Mucosa of rectum (tissue), 2 donors: ENCODE results near the gene FAM98B.
"Not testable (repeated sequence)": the region's sequence is repeated elsewhere in the genome, so short reads cannot be mapped to it uniquely, and the experiment has no call there.

Source experiments
- H3K27ac ChIP-seq, 2 donors: one replicate each; pipeline ENCODE4 v1.7.0; 2013; ENCODE audit warnings: inconsistent platforms in 2 of 2, low read depth in 2 of 2, low read length in 2 of 2
- H3K27me3 ChIP-seq, 2 donors: one replicate each; pipeline ENCODE4 v1.7.0; 2013; ENCODE audit warnings: low read length in 2 of 2; ENCODE audit not compliant: control insufficient read depth in 2 of 2, insufficient read depth in 2 of 2
- H3K36me3 ChIP-seq, 2 donors: one replicate each; pipeline ENCODE4 v1.7.0; 2013; ENCODE audit warnings: low read length in 2 of 2; ENCODE audit not compliant: control insufficient read depth in 2 of 2, insufficient read depth in 2 of 2
- H3K4me1 ChIP-seq, 2 donors: one replicate each; pipeline ENCODE4 v1.7.0; 2013; ENCODE audit warnings: low read length in 2 of 2, mild to moderate bottlenecking in 1 of 2; ENCODE audit not compliant: control insufficient read depth in 2 of 2, insufficient read depth in 2 of 2
- H3K4me3 ChIP-seq, 2 donors: one replicate each; pipeline ENCODE4 v1.7.0; 2013; ENCODE audit warnings: low read length in 2 of 2
- H3K9ac ChIP-seq, 2 donors: one replicate each; pipeline ENCODE4 v1.7.0; 2013; ENCODE audit warnings: low read length in 2 of 2, low read depth in 1 of 2, mild to moderate bottlenecking in 1 of 2
- H3K9me3 ChIP-seq, 2 donors: one replicate each; pipeline ENCODE4 v1.7.0; 2013; ENCODE audit warnings: low read length in 2 of 2; ENCODE audit not compliant: control insufficient read depth in 2 of 2
- donor health status: healthy.
- donor health status: Normal muscosa, but diverticular disease.

Gene FAM98B

DNA sequence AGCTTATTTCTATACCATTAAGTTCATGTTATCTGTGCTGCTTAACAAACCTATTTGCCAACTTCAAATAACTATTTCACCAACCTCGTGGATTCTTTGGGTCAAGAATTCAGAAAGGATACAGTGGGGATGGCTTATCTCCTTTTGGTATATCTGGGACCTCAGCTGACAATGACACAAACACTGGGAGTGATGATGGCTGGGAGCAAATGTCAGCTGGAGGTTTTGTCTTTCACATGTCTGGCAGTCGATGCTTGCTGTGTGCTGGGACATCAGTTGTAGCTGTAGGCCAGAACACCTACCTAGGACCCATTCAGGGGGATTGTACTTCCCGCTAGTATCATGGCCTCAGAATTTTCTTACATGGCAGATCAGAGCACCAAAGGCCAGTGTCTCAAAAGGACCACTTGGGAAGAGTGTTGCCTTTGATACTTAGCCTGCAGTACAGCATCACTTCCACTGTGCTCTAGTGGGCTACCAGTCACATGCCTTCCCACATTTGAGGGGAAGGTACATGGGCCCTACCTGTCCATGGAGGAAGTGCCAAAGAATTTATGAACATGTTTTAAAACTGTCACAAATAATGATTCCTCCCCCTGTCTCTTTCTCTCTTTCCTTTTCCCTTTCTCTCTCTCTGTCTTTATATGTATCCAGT lies 23.7 kb upstream of the FAM98B start:
- Histone ChIP-seq H3K9me3 (no peaks in the 10 kb centered on the region), H3K9ac (no peak overlapping the region), H3K27ac (no peak overlapping the region), H3K36me3 (no peaks in the 10 kb centered on the region), H3K4me1 (no peaks in the 10 kb centered on the region), H3K27me3 (no peaks in the 10 kb centered on the region), H3K4me3 (no peak overlapping the region)

- H3K9ac ChIP-seq = no peak overlapping the region
- H3K9me3 ChIP-seq = no peaks in the 10 kb centered on the region
- peaks cover 0 to 6% of the 10 kb centered on the region in 2 donors for H3K4me1 ChIP-seq
- H3K27ac ChIP-seq = no peak overlapping the region
- no peaks in the 10 kb centered on the region for H3K27me3 ChIP-seq
- H3K36me3 ChIP-seq = no peaks in the 10 kb centered on the region
- no peak overlapping the region for H3K4me3 ChIP-seq
Observed at GRCh38 chr15:38436993-38437392, 16.9 kb upstream of the FAM98B start.

DNA sequence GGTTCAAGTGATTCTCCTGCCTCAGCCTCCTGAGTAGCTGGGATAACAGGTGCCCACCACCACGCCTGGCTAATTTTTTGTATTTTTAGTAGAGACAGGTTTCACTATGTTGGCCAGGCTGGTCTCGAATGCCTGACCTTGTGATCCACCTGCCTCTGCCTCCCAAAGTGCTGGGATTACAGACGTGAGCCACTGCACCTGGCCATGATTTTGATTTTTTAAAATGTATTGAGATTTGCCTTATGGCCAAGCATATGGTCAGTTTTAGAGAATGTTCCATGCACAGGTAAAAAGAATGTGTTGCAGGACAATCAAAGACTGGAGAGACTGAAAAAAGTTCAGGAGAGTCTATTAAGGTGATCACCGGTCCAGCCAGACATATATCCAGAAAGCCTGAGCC lies 16.3 kb upstream of the FAM98B start:
- H3K9ac ChIP-seq, H3K9me3 ChIP-seq, H3K36me3 ChIP-seq, H3K27me3 ChIP-seq, H3K27ac ChIP-seq, H3K4me1 ChIP-seq, H3K4me3 ChIP-seq: not testable (repeated sequence)

DNA sequence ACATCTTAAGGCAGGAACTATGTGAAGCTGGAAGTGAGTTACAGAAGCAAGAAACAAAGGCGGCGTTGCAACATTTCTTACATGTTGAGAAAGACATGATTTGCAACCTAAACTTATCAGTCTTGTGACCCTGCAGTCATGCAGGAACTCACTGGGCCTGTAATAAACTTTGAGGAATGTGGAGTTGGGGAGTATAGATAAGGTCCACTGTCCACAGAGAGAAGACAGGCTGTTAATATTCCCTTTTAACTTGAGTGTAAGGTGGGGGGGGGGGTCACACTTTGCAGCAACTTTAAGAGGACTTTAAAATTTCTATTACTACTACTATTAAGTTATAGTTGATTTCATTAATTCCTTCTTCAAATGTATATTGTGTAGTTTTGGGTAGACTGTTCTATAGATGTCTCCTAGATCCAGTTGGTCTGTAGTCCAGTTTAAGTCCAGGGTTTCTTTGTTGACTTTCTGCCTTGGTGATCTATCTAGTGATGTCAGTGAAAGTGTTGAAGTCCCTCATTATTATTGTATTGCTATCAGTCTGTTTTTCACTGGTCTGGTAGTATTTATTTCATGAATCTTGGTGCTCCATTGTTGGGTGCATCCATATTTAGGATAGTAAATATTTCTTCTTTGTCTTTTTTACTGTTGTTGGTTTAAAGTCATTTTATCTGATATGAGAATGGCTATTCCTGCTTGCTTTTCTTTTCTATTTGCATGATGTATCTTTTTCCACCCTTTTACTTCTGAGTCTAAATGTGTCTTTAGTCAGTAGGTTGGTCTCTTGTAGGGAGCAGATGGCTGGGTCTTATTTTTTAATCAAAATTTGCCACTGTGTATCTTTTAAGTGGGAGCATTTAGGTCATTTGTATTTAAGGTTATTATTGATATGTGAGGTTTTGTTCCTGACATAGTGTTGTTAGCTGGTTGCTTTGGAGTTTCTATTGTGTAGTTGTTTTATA lies 15.6 kb upstream of the FAM98B start:
- no peaks in the 10 kb centered on the region for H3K27me3 ChIP-seq
- H3K36me3 ChIP-seq = no peaks in the 10 kb centered on the region
- H3K9me3 ChIP-seq = no peaks in the 10 kb centered on the region
- H3K9ac ChIP-seq = no peak overlapping the region
- peaks cover 0 to 6% of the 10 kb centered on the region in 2 donors for H3K4me1 ChIP-seq
- no peak overlapping the region for H3K4me3 ChIP-seq
- H3K27ac ChIP-seq = no peak overlapping the region

- peaks cover 0 to 6% of the 10 kb centered on the region in 2 donors for H3K4me1 ChIP-seq
- no peaks in the 10 kb centered on the region for H3K27me3 ChIP-seq
- H3K36me3 ChIP-seq = no peaks in the 10 kb centered on the region
- no peaks in the 10 kb centered on the region for H3K9me3 ChIP-seq
- no peak overlapping the region for H3K9ac ChIP-seq
- no peak overlapping the region for H3K27ac ChIP-seq
- H3K4me3 ChIP-seq = no peak overlapping the region
Observed at GRCh38 chr15:38440353-38441129, 13.4 kb upstream of the FAM98B start.

DNA sequence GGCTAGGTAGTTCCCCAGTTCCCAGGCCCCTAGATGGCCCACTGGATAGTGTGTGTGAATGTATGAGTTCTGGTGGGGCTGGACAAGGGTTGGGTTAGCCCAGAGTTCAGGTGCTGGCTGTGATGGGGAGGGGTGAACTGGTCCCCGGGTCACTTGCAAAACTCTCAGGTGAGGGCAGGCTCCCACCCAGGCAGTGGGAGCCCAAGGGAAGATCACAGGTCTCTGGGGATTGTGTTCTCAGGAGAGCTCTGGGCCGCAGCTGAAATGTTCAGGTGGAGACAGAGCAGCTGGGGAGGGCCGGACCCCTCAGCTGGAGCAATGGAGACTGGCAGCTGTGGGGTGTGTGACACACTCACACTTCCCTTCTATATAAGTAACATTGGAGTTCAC lies 12.8 kb upstream of the FAM98B start:
- H3K9me3 ChIP-seq = no peaks in the 10 kb centered on the region
- H3K27ac ChIP-seq = no peak overlapping the region
- H3K4me1 ChIP-seq = peaks cover 0 to 6% of the 10 kb centered on the region in 2 donors
- H3K36me3 ChIP-seq = no peaks in the 10 kb centered on the region
- no peak overlapping the region for H3K9ac ChIP-seq
- no peak overlapping the region for H3K4me3 ChIP-seq
- H3K27me3 ChIP-seq = no peaks in the 10 kb centered on the region

- Histone ChIP-seq H3K27me3 (no peaks in the 10 kb centered on the region), H3K9me3 (no peaks in the 10 kb centered on the region), H3K27ac (peak overlapping the region; percentile 83 to 91), H3K4me3 (peak overlapping the region; percentile 96 to 99), H3K36me3 (no peaks in the 10 kb centered on the region), H3K4me1 (peaks cover 8 to 14% of the 10 kb centered on the region in 2 donors), H3K9ac (peak overlapping the region; percentile 86 to 94)
Observed at GRCh38 chr15:38454696-38455090, 766 bp downstream of the FAM98B start.

DNA sequence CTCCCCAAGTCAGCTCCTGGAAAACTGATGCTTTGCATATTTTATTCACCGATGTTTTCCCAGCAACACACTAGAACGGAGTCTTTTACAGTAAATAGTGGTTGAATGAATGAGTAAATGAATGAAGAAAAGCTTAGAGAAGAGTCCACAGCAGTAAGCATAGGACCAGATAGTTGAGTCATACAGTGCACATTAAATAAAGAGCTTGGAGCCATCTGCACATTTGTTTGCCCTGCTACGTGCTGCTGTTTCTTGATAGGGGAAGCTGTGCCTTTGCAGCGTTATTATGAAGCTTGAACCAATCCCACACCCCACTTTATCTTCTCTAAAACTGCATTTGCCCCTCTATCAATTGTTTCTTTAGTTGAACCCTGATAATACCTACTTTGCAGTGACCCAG lies 1.2 kb downstream of the FAM98B start:
- peak overlapping the region in 1 of 2 donors; percentile 91 for H3K27ac ChIP-seq

DNA sequence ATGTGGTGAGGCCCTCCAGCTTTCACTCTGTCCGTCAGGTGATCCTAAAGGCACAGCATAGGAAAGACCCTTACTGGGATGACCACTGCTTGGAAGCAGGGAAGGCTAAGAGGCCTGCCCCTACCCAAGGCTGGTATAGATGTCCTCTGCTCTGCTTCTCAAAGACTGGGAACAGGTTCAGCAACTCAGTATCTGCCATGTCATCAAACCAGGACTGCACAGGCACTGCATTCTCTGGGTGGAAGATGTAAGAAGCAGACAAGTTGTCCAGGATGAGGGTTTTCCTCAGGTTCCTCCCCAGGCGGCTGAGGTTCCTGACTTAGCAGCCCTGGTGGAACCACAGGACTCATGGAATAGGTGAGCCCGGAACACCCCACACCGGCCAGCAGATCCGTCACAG lies 4.7 kb downstream of the FAM98B start:
- Histone ChIP-seq H3K27ac (no peak overlapping the region), H3K4me1 (peaks cover 10 to 14% of the 10 kb centered on the region in 2 donors), H3K4me3 (no peak overlapping the region)

More for the DNA sequence above, 1.2 kb downstream of the FAM98B start:
- Histone ChIP-seq H3K27me3 (no peaks in the 10 kb centered on the region), H3K9ac (peak overlapping the region; percentile 86 to 94), H3K4me1 (peaks cover 8 to 14% of the 10 kb centered on the region in 2 donors), H3K4me3 (peak overlapping the region; percentile 96 to 99), H3K36me3 (no peaks in the 10 kb centered on the region), H3K9me3 (no peaks in the 10 kb centered on the region)

DNA sequence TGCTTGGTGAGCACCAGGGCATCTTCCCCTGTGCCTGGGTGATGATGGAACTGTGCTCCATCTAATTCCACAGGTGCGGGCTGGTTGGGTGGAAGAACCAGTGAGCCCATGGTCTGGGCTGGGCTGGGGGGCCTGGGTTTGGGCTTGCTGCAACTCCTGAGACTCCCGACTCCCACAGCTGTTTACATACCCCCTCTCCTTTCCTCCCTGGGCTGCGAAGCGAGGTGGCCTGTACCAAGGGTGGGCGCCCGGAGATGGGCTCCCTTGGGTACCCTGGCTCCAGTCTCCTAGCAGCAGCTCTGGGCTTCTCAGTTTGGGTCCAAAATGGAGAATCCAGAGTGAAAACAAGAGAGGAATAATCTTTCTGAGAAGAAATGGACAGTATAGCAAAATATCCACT lies 5.6 kb downstream of the FAM98B start:
- Histone ChIP-seq H3K4me1 (peaks cover 10 to 17% of the 10 kb centered on the region in 2 donors), H3K4me3 (no peak overlapping the region), H3K9ac (no peak overlapping the region), H3K36me3 (no peaks in the 10 kb centered on the region), H3K27ac (no peak overlapping the region), H3K27me3 (no peaks in the 10 kb centered on the region), H3K9me3 (no peaks in the 10 kb centered on the region)

More for the DNA sequence above, 4.7 kb downstream of the FAM98B start:
- no peaks in the 10 kb centered on the region for H3K27me3 ChIP-seq
- no peaks in the 10 kb centered on the region for H3K9me3 ChIP-seq
- no peaks in the 10 kb centered on the region for H3K36me3 ChIP-seq
- no peak overlapping the region for H3K9ac ChIP-seq
